NCI-H187 (cell line): ENCODE data around the gene LTB4R2.
A peak's percentile ranks its signal among the peaks of the same experiment; 100 is the strongest.

ENCODE experiments used
- DNase-seq, 2 experiments: peaks; one replicate each; lab custom pipeline; 2025; lab: John Stamatoyannopoulos, UW

Gene LTB4R2

GRCh38 chr14:24299255-24300191 lies 10.4 kb upstream of the LTB4R2 start, which contains the start of the genes DHRS1 and NOP9:
TSS of gene DHRS1 (minus strand) at chr14:24299780. CDS start at chr14:24299106, 674 bp downstream.
TSS of gene NOP9 (plus strand) at chr14:24299850. CDS start at chr14:24299955, 105 bp downstream.
- peak; percentile 73 to 85 for DNase-seq

DNA sequence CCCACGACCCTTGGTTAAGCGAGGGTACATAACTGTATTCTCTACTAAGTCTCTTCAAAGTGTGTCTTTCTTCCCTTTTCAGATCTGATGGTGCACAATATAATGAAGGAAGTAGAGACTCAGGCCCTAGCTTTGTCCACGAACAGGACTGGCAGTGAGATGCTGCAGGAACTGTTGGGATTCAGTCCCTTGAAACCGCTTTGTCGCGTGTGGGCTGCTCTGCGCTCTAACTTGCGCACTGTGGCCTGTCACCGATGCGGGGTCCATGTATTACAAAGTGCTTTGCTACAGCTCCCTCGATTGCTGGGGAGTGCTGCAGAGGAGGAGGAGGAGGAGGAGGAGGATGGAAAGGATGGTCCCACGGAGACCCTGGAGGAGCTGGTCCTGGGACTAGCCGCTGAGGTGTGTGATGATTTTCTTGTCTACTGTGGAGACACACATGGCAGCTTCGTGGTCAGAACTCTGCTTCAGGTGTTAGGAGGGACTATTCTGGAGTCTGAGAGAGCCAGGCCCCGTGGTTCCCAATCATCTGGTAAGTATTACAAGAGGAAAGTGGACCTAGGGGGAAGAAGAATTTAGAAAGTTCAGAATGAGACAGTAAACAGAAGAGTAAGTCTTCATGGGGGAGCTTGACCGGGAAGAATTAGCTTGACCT lies 9.5 kb upstream of the LTB4R2 start:
- DNase-seq, result no peak

GRCh38 chr14:24304019-24304387 lies 5.9 kb upstream of the LTB4R2 start:
- DNase-seq, result no peak

DNA sequence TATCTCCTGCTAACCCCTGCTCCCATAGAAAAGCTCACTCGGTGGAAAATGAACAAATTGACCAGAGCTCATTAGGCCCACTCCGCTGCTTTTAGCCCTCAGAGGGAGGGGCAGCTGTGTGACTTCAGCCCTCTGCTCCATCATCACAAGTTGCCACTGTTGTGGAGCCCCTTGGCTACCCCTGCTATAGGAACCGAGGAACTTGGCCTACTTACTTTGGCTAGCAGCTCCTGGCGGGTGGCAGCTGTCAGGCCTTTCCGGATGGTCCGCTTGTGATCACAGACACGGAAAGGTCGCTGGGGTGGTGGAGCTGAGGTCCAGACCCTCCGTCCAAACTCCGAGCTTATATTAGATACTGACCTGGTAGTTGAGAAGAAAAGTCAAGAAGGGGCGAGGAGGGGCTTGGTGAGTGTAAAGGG lies 2.8 kb upstream of the LTB4R2 start:
- no peak for DNase-seq

GRCh38 chr14:24307575-24308341 lies 2.2 kb upstream of the LTB4R2 start, which contains the start of gene CIDEB:
TSS of gene CIDEB (minus strand) at chr14:24307977. CDS start at chr14:24307858, 119 bp downstream.
- peak; percentile 10 to 26 for DNase-seq

- no peak for DNase-seq
Measured at GRCh38 chr14:24308342-24309124, 1.4 kb upstream of the LTB4R2 start.

GRCh38 chr14:24310265-24310645 lies 315 bp downstream of the LTB4R2 start:
- DNase-seq, result no peak

DNA sequence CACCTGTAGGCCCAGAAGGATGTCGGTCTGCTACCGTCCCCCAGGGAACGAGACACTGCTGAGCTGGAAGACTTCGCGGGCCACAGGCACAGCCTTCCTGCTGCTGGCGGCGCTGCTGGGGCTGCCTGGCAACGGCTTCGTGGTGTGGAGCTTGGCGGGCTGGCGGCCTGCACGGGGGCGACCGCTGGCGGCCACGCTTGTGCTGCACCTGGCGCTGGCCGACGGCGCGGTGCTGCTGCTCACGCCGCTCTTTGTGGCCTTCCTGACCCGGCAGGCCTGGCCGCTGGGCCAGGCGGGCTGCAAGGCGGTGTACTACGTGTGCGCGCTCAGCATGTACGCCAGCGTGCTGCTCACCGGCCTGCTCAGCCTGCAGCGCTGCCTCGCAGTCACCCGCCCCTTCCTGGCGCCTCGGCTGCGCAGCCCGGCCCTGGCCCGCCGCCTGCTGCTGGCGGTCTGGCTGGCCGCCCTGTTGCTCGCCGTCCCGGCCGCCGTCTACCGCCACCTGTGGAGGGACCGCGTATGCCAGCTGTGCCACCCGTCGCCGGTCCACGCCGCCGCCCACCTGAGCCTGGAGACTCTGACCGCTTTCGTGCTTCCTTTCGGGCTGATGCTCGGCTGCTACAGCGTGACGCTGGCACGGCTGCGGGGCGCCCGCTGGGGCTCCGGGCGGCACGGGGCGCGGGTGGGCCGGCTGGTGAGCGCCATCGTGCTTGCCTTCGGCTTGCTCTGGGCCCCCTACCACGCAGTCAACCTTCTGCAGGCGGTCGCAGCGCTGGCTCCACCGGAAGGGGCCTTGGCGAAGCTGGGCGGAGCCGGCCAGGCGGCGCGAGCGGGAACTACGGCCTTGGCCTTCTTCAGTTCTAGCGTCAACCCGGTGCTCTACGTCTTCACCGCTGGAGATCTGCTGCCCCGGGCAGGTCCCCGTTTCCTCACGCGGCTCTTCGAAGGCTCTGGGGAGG lies 985 bp downstream of the LTB4R2 start, which contains the start of gene LTB4R:
TSS of gene LTB4R (plus strand) at position 857 of the 959 bp plus-strand sequence. CDS start 4,150 bp downstream, outside the sequence.
- peak; percentile 61 to 66 for DNase-seq

- no peak for DNase-seq
Measured at GRCh38 chr14:24311837-24312615, 2.1 kb downstream of the LTB4R2 start.

GRCh38 chr14:24312736-24313507 lies 3.0 kb downstream of the LTB4R2 start:
- DNase-seq, result no peak

DNA sequence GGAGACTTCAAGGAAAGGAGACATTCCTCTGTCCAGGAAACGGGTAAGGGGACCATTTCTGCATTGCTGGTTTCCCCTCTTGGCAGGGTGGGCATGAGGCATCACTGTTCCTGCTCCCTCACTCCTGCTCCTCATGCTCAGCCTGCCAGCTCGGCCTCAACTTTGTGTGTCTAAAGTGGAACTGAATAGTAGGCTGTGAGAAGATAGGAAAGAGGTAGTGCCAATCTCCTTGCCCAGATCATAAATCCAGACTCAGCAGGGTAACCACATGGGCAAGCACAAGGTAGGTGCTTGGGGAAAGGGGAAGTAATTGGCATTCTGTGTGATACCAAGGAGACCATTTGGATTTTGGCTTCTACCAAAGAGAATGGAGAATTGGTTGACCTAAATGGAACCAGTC lies 4.0 kb downstream of the LTB4R2 start:
- DNase-seq, result no peak

DNA sequence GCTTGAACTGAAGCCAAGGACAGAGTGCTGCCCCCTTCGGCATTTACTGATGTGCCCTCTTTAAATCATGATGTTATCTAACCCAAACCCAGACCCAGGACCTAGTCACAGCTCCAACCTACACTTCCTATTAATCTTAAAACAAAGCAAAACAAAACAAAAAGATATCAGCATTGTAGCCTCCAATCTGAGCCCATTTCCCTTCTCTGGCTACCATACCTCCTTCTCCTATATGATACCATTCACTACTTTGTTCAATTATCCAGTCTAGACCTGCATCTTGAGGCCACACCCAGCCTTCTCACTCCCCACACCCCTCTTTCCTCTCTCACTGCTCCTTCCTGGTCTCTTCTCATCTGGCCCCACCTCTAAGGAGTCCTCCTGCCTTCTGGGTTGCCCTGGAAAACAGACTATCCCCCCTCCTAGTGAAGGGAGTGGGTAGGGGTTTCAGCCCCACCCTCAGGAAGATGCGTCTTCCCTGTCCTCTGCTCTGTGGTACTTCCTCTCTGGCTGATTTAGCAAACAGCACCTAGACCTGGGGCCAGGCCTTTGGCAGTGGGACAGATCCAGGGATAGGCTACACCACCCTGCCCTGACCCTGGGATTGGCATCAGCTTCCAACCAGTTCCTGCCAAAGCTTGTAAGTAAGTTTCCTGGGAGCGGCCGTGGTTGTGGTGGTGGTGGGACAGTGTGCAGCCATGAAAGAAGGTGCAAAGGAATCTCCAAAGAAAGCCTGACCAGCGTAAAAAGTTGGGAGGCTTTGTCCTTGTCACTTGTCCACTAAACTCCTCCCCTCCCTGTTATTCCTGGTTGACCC lies 4.6 kb downstream of the LTB4R2 start:
- no peak for DNase-seq

- DNase-seq, result no peak
Measured at GRCh38 chr14:24315243-24315806, 5.4 kb downstream of the LTB4R2 start.

DNA sequence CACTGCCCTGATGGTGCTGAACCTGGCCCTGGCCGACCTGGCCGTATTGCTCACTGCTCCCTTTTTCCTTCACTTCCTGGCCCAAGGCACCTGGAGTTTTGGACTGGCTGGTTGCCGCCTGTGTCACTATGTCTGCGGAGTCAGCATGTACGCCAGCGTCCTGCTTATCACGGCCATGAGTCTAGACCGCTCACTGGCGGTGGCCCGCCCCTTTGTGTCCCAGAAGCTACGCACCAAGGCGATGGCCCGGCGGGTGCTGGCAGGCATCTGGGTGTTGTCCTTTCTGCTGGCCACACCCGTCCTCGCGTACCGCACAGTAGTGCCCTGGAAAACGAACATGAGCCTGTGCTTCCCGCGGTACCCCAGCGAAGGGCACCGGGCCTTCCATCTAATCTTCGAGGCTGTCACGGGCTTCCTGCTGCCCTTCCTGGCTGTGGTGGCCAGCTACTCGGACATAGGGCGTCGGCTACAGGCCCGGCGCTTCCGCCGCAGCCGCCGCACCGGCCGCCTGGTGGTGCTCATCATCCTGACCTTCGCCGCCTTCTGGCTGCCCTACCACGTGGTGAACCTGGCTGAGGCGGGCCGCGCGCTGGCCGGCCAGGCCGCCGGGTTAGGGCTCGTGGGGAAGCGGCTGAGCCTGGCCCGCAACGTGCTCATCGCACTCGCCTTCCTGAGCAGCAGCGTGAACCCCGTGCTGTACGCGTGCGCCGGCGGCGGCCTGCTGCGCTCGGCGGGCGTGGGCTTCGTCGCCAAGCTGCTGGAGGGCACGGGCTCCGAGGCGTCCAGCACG lies 6.1 kb downstream of the LTB4R2 start:
- DNase-seq, result no peak

- no peak for DNase-seq
Measured at GRCh38 chr14:24316597-24316950, 6.6 kb downstream of the LTB4R2 start.

DNA sequence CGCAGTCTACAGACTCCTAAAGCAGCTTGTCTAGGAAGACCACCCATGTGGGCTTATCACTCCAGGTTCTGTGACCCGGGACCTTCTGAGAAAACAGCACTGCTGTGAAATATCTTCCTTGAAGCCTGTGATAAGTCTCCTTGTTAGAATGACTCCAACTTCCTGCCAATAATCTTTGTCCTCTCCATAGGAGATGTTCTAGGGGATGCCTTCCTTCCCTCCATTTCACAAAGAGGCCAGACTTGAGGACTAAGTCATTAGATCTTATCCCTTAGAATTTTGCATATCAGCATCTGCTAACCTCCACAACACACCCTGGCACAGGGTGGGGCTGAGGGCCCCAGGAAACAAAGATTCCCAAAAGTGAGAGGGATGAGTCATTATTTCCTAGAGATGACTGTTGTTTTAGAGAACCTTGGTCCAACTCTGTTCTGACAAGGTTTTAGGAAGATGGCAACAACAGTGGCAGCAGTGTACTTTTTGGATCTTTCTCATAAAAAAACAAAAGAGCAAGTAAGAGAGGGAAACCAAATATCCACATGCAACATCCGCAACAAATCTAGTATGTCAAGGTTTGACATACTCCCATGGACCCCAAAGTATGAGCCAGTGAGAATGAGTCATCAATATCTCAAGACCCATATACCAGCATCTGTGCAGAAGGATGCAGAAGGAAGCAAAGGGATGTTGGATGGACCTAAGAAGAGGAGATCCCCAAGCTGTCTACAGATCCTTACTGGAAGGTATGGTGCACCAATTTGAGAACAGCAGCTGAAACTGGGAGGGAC lies 7.4 kb downstream of the LTB4R2 start:
- no peak for DNase-seq
